Liver (tissue), 9 donors: ENCODE measurements around the gene OTUB1. TPM values are rescaled to one million over a fixed set of nuclear protein-coding genes. Genes with fewer than 3 reads are reported as not detected.

Experiments
- DNase-seq: peaks from one replicate; pipeline ENCODE4 v3.0.0-alpha.2; 2017; ENCODE audit warnings: low spot score
- H3K27ac ChIP-seq, 2 donors: one replicate each; pipeline ENCODE4 v1.7.0; 2013; ENCODE audit warnings: inconsistent platforms in 2 of 2, low read length in 2 of 2, control low read depth in 1 of 2, low read depth in 1 of 2, mild to moderate bottlenecking in 1 of 2
- H3K27me3 ChIP-seq, 4 donors: one replicate each; pipeline versions ENCODE4 v1.6.1 to v1.7.0; 2013; ENCODE audit warnings: low read length in 3 of 4, inconsistent platforms in 1 of 4, mild to moderate bottlenecking in 1 of 4, moderate library complexity in 1 of 4; ENCODE audit not compliant: control insufficient read depth in 4 of 4, insufficient read depth in 4 of 4
- H3K36me3 ChIP-seq, 4 donors: one replicate each; pipeline versions ENCODE4 v1.6.1 to v1.7.0; 2013; ENCODE audit warnings: low read length in 3 of 4, mild to moderate bottlenecking in 3 of 4, low read depth in 1 of 4, moderate library complexity in 1 of 4; ENCODE audit not compliant: control insufficient read depth in 4 of 4, insufficient read depth in 3 of 4
- H3K4me1 ChIP-seq, 4 donors: one replicate each; pipeline versions ENCODE4 v1.6.1 to v1.7.0; 2013; ENCODE audit warnings: low read length in 3 of 4, mild to moderate bottlenecking in 3 of 4, moderate library complexity in 1 of 4; ENCODE audit not compliant: control insufficient read depth in 4 of 4, insufficient read depth in 4 of 4
- H3K4me3 ChIP-seq, 3 donors: one replicate each; pipeline versions ENCODE4 v1.6.1 to v1.7.0; 2013; ENCODE audit warnings: low read length in 3 of 3, control low read depth in 1 of 3, low read depth in 1 of 3, mild to moderate bottlenecking in 1 of 3
- H3K9ac ChIP-seq, 2 donors: one replicate each; pipeline ENCODE4 v1.7.0; 2013; ENCODE audit warnings: low read length in 2 of 2, mild to moderate bottlenecking in 2 of 2, moderate library complexity in 2 of 2, control low read depth in 1 of 2, low read depth in 1 of 2
- H3K9me3 ChIP-seq, 4 donors: one replicate each; pipeline versions ENCODE4 v1.6.1 to v1.7.0; 2013; ENCODE audit warnings: low read length in 3 of 4; ENCODE audit not compliant: control insufficient read depth in 4 of 4
- CTCF ChIP-seq: fragments of 150-350 bp; IDR thresholded peaks from 2 replicates; pipeline ENCODE4 v1.5.1; 2017; ENCODE audit warnings: improper control_type of control experiment, low read depth, low read length; ENCODE audit not compliant: missing input control
- FOXA1 ChIP-seq: IDR thresholded peaks from 2 replicates; pipeline ENCODE4 v1.6.1; 2016; ENCODE audit warnings: antibody characterized with exemption
- FOXA2 ChIP-seq: IDR thresholded peaks from 2 replicates; pipeline ENCODE4 v1.6.1; 2016; ENCODE audit warnings: antibody characterized with exemption
- GABPA ChIP-seq, 2 donors: IDR thresholded peaks in 1 of 2; conservative IDR thresholded peaks in 1 of 2; 2 replicates each; pipeline ENCODE4 v1.6.1; 2016; ENCODE audit warnings: antibody characterized with exemption in 2 of 2, mild to moderate bottlenecking in 1 of 2, moderate library complexity in 1 of 2
- HNF4A ChIP-seq, 2 donors: conservative IDR thresholded peaks; 2 replicates each; pipeline ENCODE4 v1.6.1; 2016; ENCODE audit warnings: antibody characterized with exemption in 2 of 2, mild to moderate bottlenecking in 2 of 2
- HNF4G ChIP-seq: IDR thresholded peaks from 2 replicates; pipeline ENCODE4 v1.6.1; 2016; ENCODE audit warnings: antibody characterized with exemption
- JUND ChIP-seq, 2 donors: IDR thresholded peaks; 2 replicates each; pipeline ENCODE4 v1.6.1; 2016; ENCODE audit warnings: antibody characterized with exemption in 2 of 2
- MAX ChIP-seq: IDR thresholded peaks from 2 replicates; pipeline ENCODE4 v1.6.1; 2016; ENCODE audit warnings: antibody characterized with exemption
- NR2F2 ChIP-seq: IDR thresholded peaks from 2 replicates; pipeline ENCODE4 v1.6.1; 2016; ENCODE audit warnings: antibody characterized with exemption
- RAD21 ChIP-seq, 2 donors: IDR thresholded peaks; 2 replicates each; pipeline ENCODE4 v1.6.1; 2016; ENCODE audit warnings: antibody characterized with exemption in 2 of 2, mild to moderate bottlenecking in 2 of 2
- REST ChIP-seq: IDR thresholded peaks from 2 replicates; pipeline ENCODE4 v1.6.1; 2016; ENCODE audit warnings: antibody characterized with exemption, mild to moderate bottlenecking
- RXRA ChIP-seq, 2 donors: IDR thresholded peaks; 2 replicates each; pipeline ENCODE4 v1.6.1; 2017 to 2018; ENCODE audit warnings: antibody characterized with exemption in 2 of 2, mild to moderate bottlenecking in 1 of 2
- SP1 ChIP-seq: IDR thresholded peaks from 2 replicates; pipeline ENCODE4 v1.6.1; 2018; ENCODE audit warnings: antibody characterized with exemption, mild to moderate bottlenecking
- TAF1 ChIP-seq: conservative IDR thresholded peaks from 2 replicates; pipeline ENCODE4 v1.6.1; 2016; ENCODE audit warnings: antibody characterized with exemption, mild to moderate bottlenecking
- ZBTB33 ChIP-seq: IDR thresholded peaks from 2 replicates; pipeline ENCODE4 v1.6.1; 2016; ENCODE audit warnings: antibody characterized with exemption
- WGBS: extraction: QIAGEN DNeasy Blood & Tissue Kit; methylation state at CpG from one replicate; pipeline ENCODE4 v1.1.7; 2013; 5-methylcytosine and 5-hydroxymethylcytosine counted together
- polyA plus RNA-seq, 2 donors: library from polyadenylated mRNA; stranded (reverse) in 1 of 2; unstranded in 1 of 2; fragments of 200-250 nt in 1 of 2; fragments of >200 nt in 1 of 2; fragmentation: Nextera tagmentation in 1 of 2; extraction: Ambion mirVana in 1 of 2; gene quantifications; one replicate each; pipeline versions ENCODE4 v1.2.1 to v1.2.3, GENCODE V29; 2013 to 2015
- total RNA-seq, 2 donors: library from RNA; depleted of rRNA; stranded (reverse); fragments of >200 nt; gene quantifications; one replicate each; pipeline ENCODE4 v1.2.3, GENCODE V29; 2014
- donor health status: healthy.
- donor health status: healthy.
- donor health status: healthy.
- donor health status: healthy.
- donor health status: healthy.

The OTUB1 gene
- total and polyA plus RNA-seq, 4 donors: 18.8 to 44.6 (median 28.5) TPM

GRCh38 chr11:64014356-64014755, 28.1 kb downstream of the OTUB1 start:
- H3K4me3 ChIP-seq: no peak overlapping the region
- no peaks in the 10 kb centered on the region for H3K4me1 ChIP-seq
- TF ChIP-seq NR2F2 (no peak), MAX (no peak), JUND (IDR thresholded peaks at IDR 0.05) (no peak), FOXA1 (no peak), REST (no peak), SP1 (no peak)
- H3K27ac ChIP-seq: no peak overlapping the region
- H3K9me3 ChIP-seq: no peaks in the 10 kb centered on the region
- no peak for DNase-seq
- H3K36me3 ChIP-seq: no peaks in the 10 kb centered on the region
- H3K9ac ChIP-seq: no peak overlapping the region
- no peaks in the 10 kb centered on the region for H3K27me3 ChIP-seq
- 95% methylated on average over 11 of the region's 11 CpGs for WGBS

GRCh38 chr11:64015510-64015909, 29.3 kb downstream of the OTUB1 start:
- Histone ChIP-seq H3K27me3 (no peaks in the 10 kb centered on the region), H3K4me1 (no peaks in the 10 kb centered on the region), H3K9ac (no peak overlapping the region), H3K4me3 (no peak overlapping the region), H3K36me3 (no peaks in the 10 kb centered on the region), H3K9me3 (no peaks in the 10 kb centered on the region), H3K27ac (no peak overlapping the region)
- DNase-seq: no peak
- 94% methylated on average over 20 of the region's 20 CpGs for WGBS
- TF ChIP-seq JUND (IDR thresholded peaks at IDR 0.05) (no peak), SP1 (no peak), HNF4G (no peak), CTCF (no peak), HNF4A (conservative IDR thresholded peaks at IDR 0.05) (no peak), RAD21 (IDR thresholded peaks at IDR 0.05) (no peak), GABPA (IDR thresholded peaks at IDR 0.05 in 1 of 2, conservative IDR thresholded peaks at IDR 0.05 in 1 of 2) (no peak), ZBTB33 (no peak), RXRA (IDR thresholded peaks at IDR 0.05) (no peak), FOXA2 (no peak), REST (no peak), TAF1 (no peak), NR2F2 (no peak), MAX (no peak)
